HG03520 (cell line): ENCODE data around the gene AR.

Experiments used
- ATAC-seq: cut with Tn5 transposase; IDR thresholded peaks from one replicate; pipeline ENCODE4 v1.9.1; 2021; ENCODE audit warnings: mild to moderate bottlenecking, moderate library complexity; ENCODE audit not compliant: unreplicated experiment

The AR gene

GRCh38 chrX:67543818-67544217 is at the start of gene AR:
Gene AR (plus strand): TSS chrX:67544021. CDS start chrX:67545147, 1,126 bp downstream.
- no peak for ATAC-seq

GRCh38 chrX:67500617-67501016 is 43.2 kb upstream of the AR start:
- ATAC-seq = no peak

GRCh38 chrX:67503004-67503403 is 40.8 kb upstream of the AR start:
- ATAC-seq = no peak

- no peak for ATAC-seq
Measured at GRCh38 chrX:67503453-67503852, 40.4 kb upstream of the AR start.

GRCh38 chrX:67520671-67521070 is 23.1 kb upstream of the AR start:
- no peak for ATAC-seq

- no peak for ATAC-seq
Measured at GRCh38 chrX:67523002-67523681, 20.7 kb upstream of the AR start.

GRCh38 chrX:67523932-67524331 is 19.9 kb upstream of the AR start:
- no peak for ATAC-seq

- no peak for ATAC-seq
Measured at GRCh38 chrX:67524428-67524827, 19.4 kb upstream of the AR start.

GRCh38 chrX:67524950-67525691 is 18.7 kb upstream of the AR start:
- no peak for ATAC-seq

- ATAC-seq = no peak
Measured at GRCh38 chrX:67536564-67536963, 7.3 kb upstream of the AR start.

GRCh38 chrX:67538383-67538782 is 5.4 kb upstream of the AR start:
- no peak for ATAC-seq

- no peak for ATAC-seq
Measured at GRCh38 chrX:67544281-67545035, 637 bp downstream of the AR start.

- no peak for ATAC-seq
Measured at GRCh38 chrX:67545036-67545821, 1.4 kb downstream of the AR start.

- ATAC-seq = no peak
Measured at GRCh38 chrX:67545893-67546495, 2.2 kb downstream of the AR start.

- ATAC-seq = no peak
Measured at GRCh38 chrX:67546496-67547423, 2.9 kb downstream of the AR start.

GRCh38 chrX:67555578-67556203 is 11.9 kb downstream of the AR start:
- ATAC-seq = peak; percentile 50

GRCh38 chrX:67558267-67558666 is 14.4 kb downstream of the AR start:
- no peak for ATAC-seq

- ATAC-seq = no peak
Measured at GRCh38 chrX:67563469-67564448, 19.9 kb downstream of the AR start.
